Measurements from ENCODE around the gene ORMDL1.
"Not testable (repeated sequence)": the region's sequence is repeated elsewhere in the genome, so short reads cannot be mapped to it uniquely, and the experiment has no call there.

ORMDL1 gene

GRCh38 chr2:189770590-189771322, 13.4 kb downstream of the ORMDL1 start:
- no peak for DNase-seq

- no peak for DNase-seq
Measured at GRCh38 chr2:189763908-189764661, 20.1 kb downstream of the ORMDL1 start.

- peak; percentile 89 for DNase-seq
Measured at GRCh38 chr2:189762551-189763298, 21.4 kb downstream of the ORMDL1 start, which contains the start of gene OSGEPL1. OSGEPL1 (minus strand) TSS chr2:189762792; CDS start chr2:189761640, 1,152 bp downstream.

GRCh38 chr2:189762229-189762550, 21.9 kb downstream of the ORMDL1 start:
- DNase-seq: no peak

- not testable (repeated sequence) for DNase-seq
Measured at GRCh38 chr2:189760154-189760553, 24.0 kb downstream of the ORMDL1 start.

GRCh38 chr2:189756311-189756952, 27.7 kb downstream of the ORMDL1 start:
- no peak for DNase-seq

GRCh38 chr2:189751080-189751658, 33.0 kb downstream of the ORMDL1 start:
- peak; percentile 28 for DNase-seq

- DNase-seq: no peak
Measured at GRCh38 chr2:189729430-189729829, 54.7 kb downstream of the ORMDL1 start.

GRCh38 chr2:189726849-189727248, 57.3 kb downstream of the ORMDL1 start:
- no peak for DNase-seq

GRCh38 chr2:189726271-189726670, 57.9 kb downstream of the ORMDL1 start:
- no peak for DNase-seq

- no peak for DNase-seq
Measured at GRCh38 chr2:189723192-189723591, 60.9 kb downstream of the ORMDL1 start.
